Natural killer cell (primary cell): ENCODE measurements around the gene EFCAB8. TPM values are rescaled to one million over a fixed set of nuclear protein-coding genes. Genes with fewer than 3 reads are reported as not detected.

Experiments used
- ATAC-seq, 3 donors: fragments of 150-1000 bp in 2 of 3; fragments of 200-7000 bp in 1 of 3; cut with Tn5 transposase; 1 replicate in 1 of 3; 2 replicates in 2 of 3; pipeline ENCODE4 v1.10.0; 2021; ENCODE audit warnings: mild to moderate bottlenecking in 2 of 3, moderate library complexity in 2 of 3
- DNase-seq, 2 donors: peaks; one replicate each; pipeline versions ENCODE4 v3.0.0 to v3.0.0-alpha.2; 2013 to 2021; ENCODE audit warnings: mixed read lengths in 1 of 2
- H3K27ac ChIP-seq: one replicate; pipeline ENCODE4 v1.5.1; 2013; ENCODE audit warnings: mild to moderate bottlenecking, low read length
- H3K27me3 ChIP-seq: one replicate; pipeline ENCODE4 v1.6.1; 2013; ENCODE audit warnings: low read length; ENCODE audit not compliant: control insufficient read depth, insufficient read depth
- H3K36me3 ChIP-seq: one replicate; pipeline ENCODE4 v1.6.1; 2013; ENCODE audit warnings: low read length; ENCODE audit not compliant: control insufficient read depth, insufficient read depth
- H3K4me1 ChIP-seq: one replicate; pipeline ENCODE4 v1.6.1; 2013; ENCODE audit warnings: low read length; ENCODE audit not compliant: control insufficient read depth, insufficient read depth
- H3K4me3 ChIP-seq: one replicate; pipeline ENCODE4 v1.5.1; 2013; ENCODE audit warnings: low read length
- H3K9me3 ChIP-seq: one replicate; pipeline ENCODE4 v1.6.1; 2013; ENCODE audit warnings: low read length; ENCODE audit not compliant: control insufficient read depth, insufficient read depth
- H3K27ac Mint-ChIP-seq, 2 donors: one replicate each; pipeline ENCODE4 v1.8.0; 2022; ENCODE audit warnings: mild to moderate bottlenecking in 2 of 2, mixed read lengths in 2 of 2, moderate library complexity in 1 of 2
- H3K27me3 Mint-ChIP-seq, 2 donors: one replicate each; pipeline ENCODE4 v1.8.0; 2022; ENCODE audit warnings: low read depth in 2 of 2, mixed read lengths in 2 of 2
- H3K36me3 Mint-ChIP-seq: one replicate; pipeline ENCODE4 v1.8.0; 2022; ENCODE audit warnings: mixed read lengths
- H3K4me1 Mint-ChIP-seq, 2 donors: one replicate each; pipeline ENCODE4 v1.8.0; 2022; ENCODE audit warnings: mixed read lengths in 2 of 2
- H3K4me3 Mint-ChIP-seq: one replicate; pipeline ENCODE4 v1.8.0; 2022; ENCODE audit warnings: mild to moderate bottlenecking, moderate library complexity, mixed read lengths
- H3K9me3 Mint-ChIP-seq, 2 donors: one replicate each; pipeline ENCODE4 v1.8.0; 2022; ENCODE audit warnings: mixed read lengths in 2 of 2
- WGBS: methylation state at CpG from one replicate; pipeline ENCODE4 v1.1.7; 2013; ENCODE audit warnings: missing lambda C conversion rate; ENCODE audit not compliant: insufficient coverage; 5-methylcytosine and 5-hydroxymethylcytosine counted together
- intact Hi-C: fragments of 100-400 bp; cut with micrococcal nuclease; formaldehyde crosslinking; loops from one replicate; pipeline ENCODE4 v1.14.2; 2022
- total RNA-seq, 4 donors: library from RNA; stranded (reverse); fragments of 120-200 nt in 1 of 4; gene quantifications; one replicate each; pipeline versions ENCODE4 v1.2.3 to v1.2.4, GENCODE V29; 2013 to 2022
- TF ChIP-seq, protein P1 (sequence below): fragments of 200-600 bp; IDR thresholded peaks from one replicate; pipeline ENCODE4 v1.8.0; 2022; ENCODE audit warnings: antibody characterized with exemption

EFCAB8 gene
- total RNA-seq, 3 donors from 2014 or later (not counting 1 experiment from before 2014, with no cell fraction given) = 1.2 to 2.9 (median 2.3) TPM

- Histone ChIP-seq H3K4me3 (no peak overlapping the region), H3K4me1 (peaks cover 82% of the 10 kb centered on the region), H3K36me3 (no peaks in the 10 kb centered on the region), H3K27ac (peak overlapping the region; percentile 94), H3K27me3 (no peaks in the 10 kb centered on the region), H3K9me3 (no peaks in the 10 kb centered on the region)
- peak in 1 of 2 donors; percentile 51 for DNase-seq
- peak overlapping the region in 1 of 2 donors; percentile 81 for H3K27ac Mint-ChIP-seq
- H3K36me3 Mint-ChIP-seq = no peaks in the 10 kb centered on the region
- ATAC-seq = no peak
- TF ChIP-seq, protein P1, sequence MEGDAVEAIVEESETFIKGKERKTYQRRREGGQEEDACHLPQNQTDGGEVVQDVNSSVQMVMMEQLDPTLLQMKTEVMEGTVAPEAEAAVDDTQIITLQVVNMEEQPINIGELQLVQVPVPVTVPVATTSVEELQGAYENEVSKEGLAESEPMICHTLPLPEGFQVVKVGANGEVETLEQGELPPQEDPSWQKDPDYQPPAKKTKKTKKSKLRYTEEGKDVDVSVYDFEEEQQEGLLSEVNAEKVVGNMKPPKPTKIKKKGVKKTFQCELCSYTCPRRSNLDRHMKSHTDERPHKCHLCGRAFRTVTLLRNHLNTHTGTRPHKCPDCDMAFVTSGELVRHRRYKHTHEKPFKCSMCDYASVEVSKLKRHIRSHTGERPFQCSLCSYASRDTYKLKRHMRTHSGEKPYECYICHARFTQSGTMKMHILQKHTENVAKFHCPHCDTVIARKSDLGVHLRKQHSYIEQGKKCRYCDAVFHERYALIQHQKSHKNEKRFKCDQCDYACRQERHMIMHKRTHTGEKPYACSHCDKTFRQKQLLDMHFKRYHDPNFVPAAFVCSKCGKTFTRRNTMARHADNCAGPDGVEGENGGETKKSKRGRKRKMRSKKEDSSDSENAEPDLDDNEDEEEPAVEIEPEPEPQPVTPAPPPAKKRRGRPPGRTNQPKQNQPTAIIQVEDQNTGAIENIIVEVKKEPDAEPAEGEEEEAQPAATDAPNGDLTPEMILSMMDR = no peak
- intact Hi-C loops = no loop called here
- H3K27me3 Mint-ChIP-seq = no peaks in the 10 kb centered on the region
- H3K4me3 Mint-ChIP-seq = no peak overlapping the region
- WGBS = 87% methylated on average over 19 of the region's 19 CpGs
- no peaks in the 10 kb centered on the region for H3K9me3 Mint-ChIP-seq
- H3K4me1 Mint-ChIP-seq = peaks cover 21 to 25% of the 10 kb centered on the region in 2 donors
Measured at GRCh38 chr20:32968478-32969241, 109.9 kb downstream of the EFCAB8 start.

DNA sequence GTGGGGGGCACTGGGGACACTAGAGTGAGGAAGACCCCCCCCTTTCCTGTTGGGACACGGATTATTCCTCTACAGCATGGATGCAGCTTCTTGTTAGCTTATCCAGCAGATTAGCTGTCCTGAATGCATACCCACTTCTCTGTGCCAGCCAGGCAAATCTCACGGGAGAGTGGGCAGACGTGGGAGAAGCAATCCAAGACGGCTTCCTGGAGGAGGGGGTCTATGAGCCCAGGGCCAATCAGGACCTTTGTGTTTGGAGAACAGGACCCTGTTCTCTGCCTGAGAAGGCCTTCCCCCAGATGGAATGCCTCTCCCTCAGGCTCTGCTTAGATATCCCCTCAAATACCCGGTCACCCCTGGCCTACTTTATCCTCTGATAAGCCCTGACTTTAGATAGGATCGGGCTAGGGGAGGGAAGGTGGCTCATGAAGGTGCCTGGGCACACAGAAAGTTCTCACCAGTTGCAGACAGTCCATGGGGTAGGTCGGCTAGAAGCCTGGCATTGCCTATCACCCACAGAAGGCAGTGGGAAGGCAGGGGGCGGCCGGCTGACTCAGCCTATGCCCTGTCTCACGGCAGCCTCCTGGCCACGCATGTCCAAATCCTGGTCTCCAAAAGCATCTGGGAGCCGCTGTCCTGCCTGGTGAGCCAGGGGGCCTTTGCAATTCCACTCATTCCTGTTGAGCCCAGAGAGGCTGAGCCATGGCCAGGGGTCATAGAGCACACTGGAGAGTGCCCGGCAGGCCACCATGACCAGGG, 110.8 kb downstream of the EFCAB8 start:
- no peaks in the 10 kb centered on the region for H3K27me3 ChIP-seq
- no peak overlapping the region for H3K4me3 Mint-ChIP-seq
- no peaks in the 10 kb centered on the region for H3K9me3 Mint-ChIP-seq
- H3K27ac ChIP-seq = peak overlapping the region; percentile 94
- H3K4me3 ChIP-seq = no peak overlapping the region
- TF ChIP-seq, protein P1 = no peak
- H3K4me1 Mint-ChIP-seq = peaks cover 22 to 25% of the 10 kb centered on the region in 2 donors
- WGBS = 92% methylated on average over 13 of the region's 13 CpGs
- intact Hi-C loops = no loop called here
- peaks cover 82% of the 10 kb centered on the region for H3K4me1 ChIP-seq
- H3K27me3 Mint-ChIP-seq = no peaks in the 10 kb centered on the region
- ATAC-seq (no peak), DNase-seq (no peak)
- H3K36me3 ChIP-seq = no peaks in the 10 kb centered on the region
- no peaks in the 10 kb centered on the region for H3K9me3 ChIP-seq
- H3K27ac Mint-ChIP-seq = peak overlapping the region in 1 of 2 donors; percentile 81
- H3K36me3 Mint-ChIP-seq = no peaks in the 10 kb centered on the region

- intact Hi-C loops = no loop called here
- H3K4me3 Mint-ChIP-seq = peak overlapping the region; percentile 10
- H3K27ac Mint-ChIP-seq = peak overlapping the region in 1 of 2 donors; percentile 81
- H3K4me3 ChIP-seq = no peak overlapping the region
- H3K9me3 ChIP-seq = no peaks in the 10 kb centered on the region
- TF ChIP-seq, protein P1 = no peak
- no peaks in the 10 kb centered on the region for H3K27me3 ChIP-seq
- ATAC-seq (no peak), DNase-seq (peak in 1 of 2 donors; percentile 32)
- H3K4me1 Mint-ChIP-seq = peaks cover 25 to 26% of the 10 kb centered on the region in 2 donors
- H3K4me1 ChIP-seq = peaks cover 79% of the 10 kb centered on the region
- 93% methylated on average over 15 of the region's 15 CpGs for WGBS
- H3K27ac ChIP-seq = peak overlapping the region; percentile 94
- H3K36me3 Mint-ChIP-seq = no peaks in the 10 kb centered on the region
- H3K9me3 Mint-ChIP-seq = no peaks in the 10 kb centered on the region
- H3K27me3 Mint-ChIP-seq = no peaks in the 10 kb centered on the region
- no peaks in the 10 kb centered on the region for H3K36me3 ChIP-seq
Measured at GRCh38 chr20:32970115-32970972, 111.6 kb downstream of the EFCAB8 start.
